ENCODE measurements around the gene TOMM22. TPM values are rescaled to one million over a fixed set of nuclear protein-coding genes. Genes with fewer than 3 reads are reported as not detected.

The TOMM22 gene
- total RNA-seq, 1 donor from 2014 or later: 47.7 TPM

DNA sequence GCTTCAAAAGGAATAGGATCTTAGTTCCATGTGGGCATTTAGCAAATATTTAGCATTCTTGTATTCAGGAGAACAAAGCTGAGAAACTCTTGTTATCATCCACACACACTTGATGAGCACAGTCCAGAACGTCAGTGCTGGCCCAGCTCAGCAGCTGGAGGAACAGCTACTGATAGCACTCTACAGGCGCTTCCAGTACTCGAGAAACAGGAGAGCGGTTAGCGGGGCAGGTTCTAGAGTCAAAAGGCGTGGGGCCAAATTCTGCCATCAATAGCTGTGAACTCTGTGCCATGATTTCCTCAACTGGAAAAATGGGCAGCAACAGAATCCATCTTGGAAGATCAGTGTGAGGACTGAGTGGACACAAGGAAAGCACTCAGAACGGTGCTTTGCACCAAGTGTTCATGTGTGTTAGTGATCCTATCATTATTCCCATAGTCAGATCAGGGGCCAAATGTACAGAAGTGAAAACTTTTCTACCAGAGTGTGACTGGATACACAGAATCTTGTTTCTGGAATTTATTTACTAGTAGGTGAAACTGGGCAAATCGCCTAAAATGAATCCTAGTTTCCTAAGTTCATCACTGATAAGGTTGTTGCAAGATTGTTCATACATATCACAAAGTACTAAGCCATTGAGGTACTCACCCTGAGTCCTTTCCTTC lies 15.8 kb downstream of the TOMM22 start:
- Mint-ChIP-seq H3K27ac (ENCODE audit: unreplicated experiment) (peak overlapping the region; percentile 99), H3K27me3 (ENCODE audit: low read depth) (no peaks in the 10 kb centered on the region), H3K9me3 (ENCODE audit: low read depth) (no peaks in the 10 kb centered on the region), H3K4me1 (ENCODE audit: low read depth) (peaks cover 68% of the 10 kb centered on the region), H3K36me3 (ENCODE audit: low read depth) (peaks cover 15% of the 10 kb centered on the region), H3K4me3 (ENCODE audit: unreplicated experiment) (peak overlapping the region; percentile 90)
- no peak for DNase-seq (ENCODE audit: low spot score)
- TF ChIP-seq, protein P1, sequence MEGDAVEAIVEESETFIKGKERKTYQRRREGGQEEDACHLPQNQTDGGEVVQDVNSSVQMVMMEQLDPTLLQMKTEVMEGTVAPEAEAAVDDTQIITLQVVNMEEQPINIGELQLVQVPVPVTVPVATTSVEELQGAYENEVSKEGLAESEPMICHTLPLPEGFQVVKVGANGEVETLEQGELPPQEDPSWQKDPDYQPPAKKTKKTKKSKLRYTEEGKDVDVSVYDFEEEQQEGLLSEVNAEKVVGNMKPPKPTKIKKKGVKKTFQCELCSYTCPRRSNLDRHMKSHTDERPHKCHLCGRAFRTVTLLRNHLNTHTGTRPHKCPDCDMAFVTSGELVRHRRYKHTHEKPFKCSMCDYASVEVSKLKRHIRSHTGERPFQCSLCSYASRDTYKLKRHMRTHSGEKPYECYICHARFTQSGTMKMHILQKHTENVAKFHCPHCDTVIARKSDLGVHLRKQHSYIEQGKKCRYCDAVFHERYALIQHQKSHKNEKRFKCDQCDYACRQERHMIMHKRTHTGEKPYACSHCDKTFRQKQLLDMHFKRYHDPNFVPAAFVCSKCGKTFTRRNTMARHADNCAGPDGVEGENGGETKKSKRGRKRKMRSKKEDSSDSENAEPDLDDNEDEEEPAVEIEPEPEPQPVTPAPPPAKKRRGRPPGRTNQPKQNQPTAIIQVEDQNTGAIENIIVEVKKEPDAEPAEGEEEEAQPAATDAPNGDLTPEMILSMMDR (IDR thresholded peaks at IDR 0.05): no peak

DNA sequence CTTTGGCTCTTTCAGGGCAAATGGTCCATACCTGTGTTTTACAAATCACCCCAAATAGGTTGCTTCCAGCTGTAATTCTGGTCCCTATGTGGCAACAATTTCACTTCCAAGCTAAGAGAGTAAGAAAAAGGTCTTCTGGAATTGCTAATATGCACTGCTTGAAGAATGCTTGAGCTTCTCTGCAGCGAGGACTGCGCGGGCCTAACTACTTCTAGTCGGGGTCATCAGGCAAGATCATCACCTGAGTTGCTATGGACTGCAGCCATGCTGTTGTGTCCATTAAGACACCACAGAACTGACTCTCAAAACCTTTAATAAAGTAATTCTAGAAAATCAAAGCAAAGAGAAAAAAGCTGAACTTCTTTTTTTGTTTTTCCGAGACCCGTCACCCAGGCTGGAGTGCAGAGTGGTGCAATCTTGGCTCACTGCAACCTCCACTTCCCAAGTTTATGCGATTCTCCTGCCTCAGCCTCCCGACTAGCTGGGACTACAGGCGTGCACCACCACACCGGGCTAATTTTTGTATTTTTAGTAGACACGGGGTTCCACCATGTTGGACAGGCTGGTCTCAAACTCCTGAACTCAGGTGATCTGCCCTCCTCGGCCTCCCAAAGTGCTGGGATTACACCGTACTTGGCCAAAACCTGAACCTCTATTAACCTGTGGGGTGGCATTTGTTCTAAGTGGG lies 16.8 kb downstream of the TOMM22 start:
- no peaks in the 10 kb centered on the region for H3K27me3 Mint-ChIP-seq (ENCODE audit: low read depth)
- no peaks in the 10 kb centered on the region for H3K9me3 Mint-ChIP-seq (ENCODE audit: low read depth)
- peak overlapping the region; percentile 99 for H3K27ac Mint-ChIP-seq (ENCODE audit: unreplicated experiment)
- peaks cover 8% of the 10 kb centered on the region for H3K36me3 Mint-ChIP-seq (ENCODE audit: low read depth)
- peaks cover 62% of the 10 kb centered on the region for H3K4me1 Mint-ChIP-seq (ENCODE audit: low read depth)
- peak overlapping the region; percentile 90 for H3K4me3 Mint-ChIP-seq (ENCODE audit: unreplicated experiment)
- DNase-seq (ENCODE audit: low spot score): no peak
- TF ChIP-seq, protein P1 (IDR thresholded peaks at IDR 0.05): no peak

DNA sequence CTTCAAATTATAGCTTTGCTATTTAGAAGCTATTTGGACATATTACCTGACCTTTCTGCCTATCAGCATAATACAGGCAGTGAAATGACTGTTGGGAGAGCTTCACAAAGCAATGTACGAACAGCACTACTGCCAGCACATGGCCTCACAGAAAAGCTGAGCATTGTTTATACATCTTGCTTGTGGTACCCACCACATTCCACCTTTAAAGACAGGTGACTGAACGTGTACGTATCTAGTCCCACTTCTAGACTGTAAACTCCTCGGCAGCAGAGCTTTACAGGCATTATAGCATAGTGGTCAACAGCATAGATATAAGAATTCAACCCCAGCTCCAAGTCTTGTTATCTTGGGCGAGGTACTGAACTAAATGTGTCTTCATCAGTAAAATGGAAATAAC lies 17.4 kb downstream of the TOMM22 start:
- peaks cover 7% of the 10 kb centered on the region for H3K36me3 Mint-ChIP-seq (ENCODE audit: low read depth)
- H3K4me3 Mint-ChIP-seq (ENCODE audit: unreplicated experiment): peak overlapping the region; percentile 90
- H3K9me3 Mint-ChIP-seq (ENCODE audit: low read depth): no peaks in the 10 kb centered on the region
- H3K4me1 Mint-ChIP-seq (ENCODE audit: low read depth): peaks cover 59% of the 10 kb centered on the region
- no peak for DNase-seq (ENCODE audit: low spot score)
- peak overlapping the region; percentile 99 for H3K27ac Mint-ChIP-seq (ENCODE audit: unreplicated experiment)
- H3K27me3 Mint-ChIP-seq (ENCODE audit: low read depth): no peaks in the 10 kb centered on the region
- TF ChIP-seq, protein P1 (IDR thresholded peaks at IDR 0.05): no peak

DNA sequence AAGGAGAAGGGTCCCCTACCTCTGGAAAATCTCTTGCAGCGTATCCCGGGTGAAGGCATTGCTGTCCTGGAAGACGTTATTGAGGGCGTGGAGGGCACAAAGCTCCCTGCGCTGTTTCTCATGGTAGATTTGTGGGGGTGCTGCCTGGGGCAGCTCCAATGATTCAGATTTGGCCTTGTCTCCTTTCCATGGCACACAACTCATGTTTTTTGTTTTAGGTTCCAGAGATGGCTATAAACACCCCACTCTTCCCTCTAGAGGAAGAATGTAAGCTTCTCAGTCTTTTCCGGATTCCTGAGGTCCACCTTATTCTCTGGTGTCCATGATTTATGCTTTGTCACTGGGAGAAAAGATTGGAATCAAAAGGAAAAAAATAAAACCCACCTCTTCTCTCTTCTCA lies 18.0 kb downstream of the TOMM22 start:
- Mint-ChIP-seq H3K27ac (ENCODE audit: unreplicated experiment) (peak overlapping the region; percentile 99), H3K4me1 (ENCODE audit: low read depth) (peaks cover 56% of the 10 kb centered on the region), H3K36me3 (ENCODE audit: low read depth) (peaks cover 4% of the 10 kb centered on the region), H3K9me3 (ENCODE audit: low read depth) (no peaks in the 10 kb centered on the region), H3K4me3 (ENCODE audit: unreplicated experiment) (peak overlapping the region; percentile 90), H3K27me3 (ENCODE audit: low read depth) (no peaks in the 10 kb centered on the region)
- TF ChIP-seq, protein P1 (IDR thresholded peaks at IDR 0.05): peak; percentile 42
- no peak for DNase-seq (ENCODE audit: low spot score)

DNA sequence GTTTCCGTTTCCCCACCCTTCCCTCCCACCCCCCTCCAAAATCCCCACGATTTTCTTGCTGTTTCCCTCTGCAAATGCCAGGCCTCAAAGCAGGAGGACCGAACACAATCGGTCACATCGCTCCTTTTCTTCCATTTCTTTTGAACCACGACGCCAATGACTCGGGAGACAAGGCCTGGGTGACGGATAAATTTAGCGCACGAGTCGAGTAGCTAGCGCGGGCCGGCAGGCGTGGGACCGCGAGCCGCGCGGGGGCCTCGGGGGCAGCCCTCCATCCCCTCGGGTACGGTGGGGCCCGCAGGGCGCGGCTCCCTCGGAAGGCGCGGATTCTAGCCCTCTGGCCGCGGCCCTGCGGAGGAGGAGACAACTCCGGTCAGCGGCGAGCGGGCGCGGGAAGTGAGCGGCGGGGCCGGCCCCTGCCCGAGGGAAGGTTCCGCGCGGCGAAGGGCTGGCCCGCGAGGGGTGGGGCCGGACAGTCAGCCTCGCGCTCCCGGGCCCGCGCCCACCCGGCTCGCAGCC lies 18.6 kb downstream of the TOMM22 start:
- Mint-ChIP-seq H3K9me3 (ENCODE audit: low read depth) (no peaks in the 10 kb centered on the region), H3K27ac (ENCODE audit: unreplicated experiment) (peak overlapping the region; percentile 99), H3K4me3 (ENCODE audit: unreplicated experiment) (peak overlapping the region; percentile 90), H3K36me3 (ENCODE audit: low read depth) (peaks cover 2% of the 10 kb centered on the region), H3K27me3 (ENCODE audit: low read depth) (no peaks in the 10 kb centered on the region), H3K4me1 (ENCODE audit: low read depth) (peaks cover 56% of the 10 kb centered on the region)
- TF ChIP-seq, protein P1 (IDR thresholded peaks at IDR 0.05): no peak
- no peak for DNase-seq (ENCODE audit: low spot score)
